Skeletal muscle tissue (tissue), 4 donors: ENCODE data around the gene ZNF433. TPM values are rescaled to one million over a fixed set of nuclear protein-coding genes. Genes with fewer than 3 reads are reported as not detected.
"Not testable (repeated sequence)": the region's sequence is repeated elsewhere in the genome, so short reads cannot be mapped to it uniquely, and the experiment has no call there.

Experiments
- H3K27ac ChIP-seq: one replicate; pipeline ENCODE4 v1.7.0; 2013; ENCODE audit warnings: mild to moderate bottlenecking, low read depth, low read length, inconsistent platforms
- H3K27me3 ChIP-seq, 3 donors: one replicate each; pipeline ENCODE4 v1.7.0; 2013; ENCODE audit warnings: low read length in 3 of 3; ENCODE audit not compliant: control insufficient read depth in 3 of 3, insufficient read depth in 3 of 3
- H3K36me3 ChIP-seq, 3 donors: one replicate each; pipeline ENCODE4 v1.7.0; 2013; ENCODE audit warnings: low read length in 3 of 3; ENCODE audit not compliant: control insufficient read depth in 3 of 3, insufficient read depth in 3 of 3
- H3K4me1 ChIP-seq, 3 donors: one replicate each; pipeline ENCODE4 v1.7.0; 2013; ENCODE audit warnings: low read length in 3 of 3, mild to moderate bottlenecking in 3 of 3; ENCODE audit not compliant: control insufficient read depth in 3 of 3, insufficient read depth in 3 of 3
- H3K4me3 ChIP-seq, 3 donors: one replicate each; pipeline ENCODE4 v1.7.0; 2013; ENCODE audit warnings: low read length in 3 of 3
- H3K9ac ChIP-seq, 3 donors: one replicate each; pipeline ENCODE4 v1.7.0; 2013; ENCODE audit warnings: low read length in 3 of 3, mild to moderate bottlenecking in 3 of 3, moderate library complexity in 2 of 3, low read depth in 1 of 3
- H3K9me3 ChIP-seq, 3 donors: one replicate each; pipeline ENCODE4 v1.7.0; 2013; ENCODE audit warnings: low read length in 3 of 3; ENCODE audit not compliant: control insufficient read depth in 3 of 3
- total RNA-seq: library from RNA; depleted of rRNA; stranded (reverse); fragments of >200 nt; gene quantifications from one replicate; pipeline ENCODE4 v1.2.3, GENCODE V29; 2014
- donor health status: Osteomylitis.

Gene ZNF433
- total RNA-seq, 1 donor from 2014 or later = 4.2 TPM

DNA sequence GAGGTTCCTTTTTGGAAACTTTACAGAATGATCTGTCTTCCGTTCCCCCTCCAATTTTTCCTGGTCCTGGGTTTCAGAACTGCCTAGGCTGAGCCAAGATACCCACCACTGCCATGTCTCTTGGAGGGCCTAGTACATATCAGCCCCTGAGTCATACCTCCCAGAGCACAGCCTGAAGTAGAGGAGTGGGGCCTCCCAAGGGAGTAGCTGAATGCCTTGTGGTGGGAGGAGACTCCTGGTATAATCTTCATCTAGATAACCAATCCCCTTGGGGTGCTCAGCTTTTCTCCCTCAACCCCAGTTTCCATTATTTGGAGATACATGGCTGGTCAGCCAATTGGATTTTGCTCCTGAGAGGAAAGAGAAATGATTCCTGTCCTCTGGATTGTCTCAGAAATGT lies 40.3 kb downstream of the ZNF433 start:
- Histone ChIP-seq H3K4me1 (no peaks in the 10 kb centered on the region), H3K27me3 (no peaks in the 10 kb centered on the region), H3K9ac (no peak overlapping the region), H3K27ac (no peak overlapping the region), H3K36me3 (peaks cover 0 to 2% (median 0%) of the 10 kb centered on the region in 3 donors), H3K9me3 (no peaks in the 10 kb centered on the region), H3K4me3 (no peak overlapping the region)

DNA sequence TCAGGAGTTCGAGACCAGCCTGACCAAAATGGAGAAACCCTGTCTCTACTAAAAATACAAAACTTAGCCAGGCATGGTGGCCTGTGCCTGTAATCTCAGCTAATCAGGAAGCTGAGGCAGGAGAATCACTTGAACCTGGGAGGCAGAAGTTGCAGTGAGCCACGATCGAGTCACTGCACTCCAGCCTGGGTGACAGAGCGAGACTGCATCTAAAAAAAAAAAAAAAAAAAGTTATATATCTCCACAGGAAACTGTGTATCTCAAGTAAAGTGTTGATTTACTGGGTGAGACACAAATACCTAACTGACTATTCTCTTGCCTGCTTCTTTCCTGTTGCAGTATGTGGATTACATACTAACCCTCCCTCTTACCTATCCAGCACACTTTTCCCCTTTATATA lies 43.6 kb downstream of the ZNF433 start:
- not testable (repeated sequence) for H3K36me3 ChIP-seq, H3K9me3 ChIP-seq, H3K27ac ChIP-seq, H3K9ac ChIP-seq, H3K4me3 ChIP-seq, H3K27me3 ChIP-seq
- H3K4me1 ChIP-seq = peaks cover 2 to 11% (median 7%) of the 10 kb centered on the region in 3 donors

DNA sequence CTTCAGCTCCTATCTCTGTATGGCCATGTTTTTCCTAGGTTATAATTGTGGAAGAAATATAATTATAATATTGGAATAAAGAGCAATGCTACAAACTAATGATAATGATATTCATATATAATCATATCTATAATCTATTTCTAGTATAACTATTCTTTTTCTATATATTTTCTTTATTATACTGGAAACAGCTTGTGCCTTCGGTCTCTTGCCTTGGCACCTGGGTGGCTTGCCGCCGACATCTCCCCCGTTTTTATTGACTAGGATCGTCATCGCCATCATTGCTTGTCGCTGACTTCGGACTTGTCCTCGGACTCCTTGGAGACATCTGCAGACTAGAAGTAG lies 46.4 kb downstream of the ZNF433 start:
- Histone ChIP-seq H3K4me1 (peaks cover 2 to 11% (median 7%) of the 10 kb centered on the region in 3 donors), H3K27ac (peak overlapping the region; percentile 93), H3K27me3 (no peaks in the 10 kb centered on the region), H3K4me3 (peak overlapping the region in 2 of 3 donors; percentile 90 to 91), H3K9me3 (no peaks in the 10 kb centered on the region), H3K36me3 (peaks cover 0 to 2% (median 0%) of the 10 kb centered on the region in 3 donors), H3K9ac (no peak overlapping the region)

DNA sequence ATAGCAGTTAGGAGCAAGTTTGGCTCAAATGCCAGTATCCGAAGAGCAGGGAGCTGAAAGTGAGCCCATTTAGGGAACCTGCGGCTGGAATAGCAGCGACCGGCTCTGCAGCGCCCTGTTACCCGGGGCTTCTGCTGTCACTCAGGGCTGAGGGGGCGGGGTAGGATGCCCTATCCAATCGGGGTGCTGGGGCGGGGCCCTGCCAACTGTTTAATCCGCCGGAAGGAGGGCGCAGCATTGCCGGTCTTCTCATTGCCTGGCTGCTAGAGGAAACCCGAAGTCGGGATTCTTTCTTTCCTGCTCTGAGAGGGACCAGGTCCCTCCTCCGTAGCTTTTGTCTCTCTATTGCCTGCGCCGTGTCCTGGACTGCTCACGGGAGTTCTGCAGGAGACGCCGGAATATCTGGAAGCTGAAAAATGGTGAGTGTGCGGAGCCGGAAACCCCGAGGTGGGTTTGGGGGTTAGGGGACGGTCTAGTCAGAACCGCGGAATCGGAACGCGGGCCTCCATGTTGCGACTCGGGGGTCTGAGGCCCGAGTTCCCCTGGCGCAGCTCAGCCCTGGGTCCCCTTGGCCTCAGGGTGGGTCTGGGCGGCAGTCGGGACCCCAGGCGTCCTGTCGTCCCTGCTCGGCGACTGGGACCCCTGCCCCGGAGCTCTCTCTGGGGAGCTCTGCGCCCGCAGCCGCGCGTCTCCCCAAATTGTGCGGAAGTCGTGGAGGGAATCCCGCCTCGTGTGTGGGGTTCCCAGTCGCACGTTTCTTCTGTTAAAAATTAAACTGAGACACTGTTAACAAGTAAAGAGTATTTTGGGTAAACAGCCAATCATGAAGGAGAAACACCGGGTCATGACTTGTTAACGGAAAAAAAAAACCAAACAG lies 47.8 kb downstream of the ZNF433 start:
- peaks cover 0 to 2% (median 0%) of the 10 kb centered on the region in 3 donors for H3K36me3 ChIP-seq
- peak overlapping the region; percentile 87 to 95 (median 95) for H3K9ac ChIP-seq
- H3K4me3 ChIP-seq = peak overlapping the region; percentile 90 to 92 (median 91)
- H3K27ac ChIP-seq = peak overlapping the region; percentile 93
- H3K27me3 ChIP-seq = no peaks in the 10 kb centered on the region
- H3K4me1 ChIP-seq = peaks cover 2 to 11% (median 7%) of the 10 kb centered on the region in 3 donors
- H3K9me3 ChIP-seq = peaks cover 0 to 3% (median under 1%) of the 10 kb centered on the region in 3 donors

DNA sequence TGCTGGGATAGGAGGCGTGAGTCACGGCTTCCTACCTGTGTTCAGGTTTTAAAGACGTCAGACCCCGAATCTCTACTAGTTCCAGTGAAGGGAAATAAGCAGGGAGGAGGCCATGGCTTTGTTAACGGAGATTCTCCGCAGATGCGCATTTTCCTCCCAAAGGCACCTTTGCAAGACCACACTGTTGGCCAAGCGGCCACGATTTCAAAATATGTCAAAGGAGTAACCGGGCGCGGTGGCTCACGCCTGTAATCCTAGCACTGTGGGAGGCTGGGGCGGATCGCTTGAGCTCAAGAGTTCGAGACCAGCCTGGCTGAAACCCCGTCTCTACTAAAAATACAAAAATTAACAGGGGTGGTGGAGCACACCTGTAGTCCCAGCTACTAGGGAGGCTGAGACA lies 48.7 kb downstream of the ZNF433 start:
- Histone ChIP-seq H3K4me3 (no peak overlapping the region), H3K27ac (no peak overlapping the region), H3K9ac (no peak overlapping the region)

DNA sequence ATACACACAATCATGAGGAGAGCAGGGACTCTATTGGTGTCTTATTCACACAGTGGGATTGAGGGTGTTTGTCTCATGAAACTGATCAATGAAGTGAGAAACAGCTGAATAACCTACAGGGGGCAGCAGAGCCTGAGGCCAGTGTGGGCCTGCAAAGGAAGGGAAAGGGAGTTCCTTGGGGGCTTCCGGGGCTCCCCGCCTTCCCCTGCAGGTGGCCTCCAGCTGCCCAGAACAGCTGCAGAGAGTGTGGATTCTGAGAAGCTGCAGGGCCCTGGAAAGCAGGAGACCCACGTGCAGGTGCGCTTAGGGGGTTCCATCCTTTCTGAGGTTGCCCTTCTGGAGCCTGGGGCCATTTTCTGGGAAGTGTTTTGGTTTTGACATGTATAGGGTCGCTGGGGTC lies 50.5 kb downstream of the ZNF433 start:
- Histone ChIP-seq H3K9ac (no peak overlapping the region), H3K9me3 (peaks cover 10 to 13% (median 11%) of the 10 kb centered on the region in 3 donors), H3K27ac (no peak overlapping the region), H3K36me3 (peaks cover 0 to 3% (median 0%) of the 10 kb centered on the region in 3 donors), H3K27me3 (no peaks in the 10 kb centered on the region), H3K4me3 (no peak overlapping the region), H3K4me1 (peaks cover 2 to 11% (median 7%) of the 10 kb centered on the region in 3 donors)

More for the DNA sequence above, 48.7 kb downstream of the ZNF433 start:
- Histone ChIP-seq H3K36me3 (peaks cover 0 to 2% (median 0%) of the 10 kb centered on the region in 3 donors), H3K4me1 (peaks cover 2 to 11% (median 7%) of the 10 kb centered on the region in 3 donors), H3K9me3 (peaks cover 0 to 4% (median 2%) of the 10 kb centered on the region in 3 donors), H3K27me3 (no peaks in the 10 kb centered on the region)

DNA sequence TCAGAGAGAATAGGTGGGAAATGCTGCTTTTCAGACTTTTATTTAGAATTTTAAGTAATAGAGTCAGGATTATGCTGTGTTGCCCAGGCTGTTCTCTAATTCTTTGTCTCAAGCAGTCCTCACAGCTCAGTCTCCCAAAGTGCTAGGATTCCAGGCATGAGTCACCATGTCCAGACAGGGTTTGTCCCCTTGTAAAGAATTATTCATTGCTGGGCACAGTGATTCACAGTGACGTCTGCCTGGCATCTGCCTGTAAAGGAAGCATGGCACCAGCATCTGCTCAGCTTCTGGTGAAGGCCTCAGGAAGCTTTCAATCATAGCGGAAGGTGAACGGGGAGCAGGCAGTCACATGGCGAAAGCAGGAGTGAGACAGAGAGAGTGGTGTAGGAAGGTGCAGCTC lies 53.0 kb downstream of the ZNF433 start:
- peaks cover 22 to 34% (median 23%) of the 10 kb centered on the region in 3 donors for H3K9me3 ChIP-seq
- H3K4me3 ChIP-seq = no peak overlapping the region
- H3K27me3 ChIP-seq = no peaks in the 10 kb centered on the region
- H3K9ac ChIP-seq = no peak overlapping the region
- H3K27ac ChIP-seq = no peak overlapping the region
- peaks cover 17 to 23% (median 21%) of the 10 kb centered on the region in 3 donors for H3K36me3 ChIP-seq
- peaks cover 0 to 2% (median 0%) of the 10 kb centered on the region in 3 donors for H3K4me1 ChIP-seq

DNA sequence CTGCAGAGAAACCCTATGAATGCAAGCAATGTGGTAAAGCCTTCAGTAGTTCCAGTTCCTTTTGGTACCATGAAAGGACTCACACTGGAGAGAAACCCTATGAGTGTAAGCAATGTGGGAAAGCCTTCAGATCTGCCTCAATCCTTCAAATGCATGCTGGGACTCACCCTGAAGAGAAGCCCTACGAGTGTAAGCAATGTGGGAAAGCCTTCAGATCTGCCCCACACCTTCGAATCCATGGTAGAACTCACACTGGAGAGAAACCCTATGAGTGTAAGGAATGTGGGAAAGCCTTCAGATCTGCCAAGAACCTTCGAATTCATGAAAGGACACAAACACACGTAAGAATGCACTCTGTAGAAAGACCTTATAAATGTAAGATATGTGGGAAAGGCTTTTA lies 56.0 kb downstream of the ZNF433 start:
- H3K36me3 ChIP-seq = peaks cover 21 to 32% (median 25%) of the 10 kb centered on the region in 3 donors
- peak overlapping the region in 1 of 3 donors; percentile 52 for H3K4me3 ChIP-seq
- no peak overlapping the region for H3K27ac ChIP-seq
- peaks cover 22 to 43% (median 25%) of the 10 kb centered on the region in 3 donors for H3K9me3 ChIP-seq
- no peaks in the 10 kb centered on the region for H3K27me3 ChIP-seq
- no peaks in the 10 kb centered on the region for H3K4me1 ChIP-seq
- H3K9ac ChIP-seq = no peak overlapping the region

DNA sequence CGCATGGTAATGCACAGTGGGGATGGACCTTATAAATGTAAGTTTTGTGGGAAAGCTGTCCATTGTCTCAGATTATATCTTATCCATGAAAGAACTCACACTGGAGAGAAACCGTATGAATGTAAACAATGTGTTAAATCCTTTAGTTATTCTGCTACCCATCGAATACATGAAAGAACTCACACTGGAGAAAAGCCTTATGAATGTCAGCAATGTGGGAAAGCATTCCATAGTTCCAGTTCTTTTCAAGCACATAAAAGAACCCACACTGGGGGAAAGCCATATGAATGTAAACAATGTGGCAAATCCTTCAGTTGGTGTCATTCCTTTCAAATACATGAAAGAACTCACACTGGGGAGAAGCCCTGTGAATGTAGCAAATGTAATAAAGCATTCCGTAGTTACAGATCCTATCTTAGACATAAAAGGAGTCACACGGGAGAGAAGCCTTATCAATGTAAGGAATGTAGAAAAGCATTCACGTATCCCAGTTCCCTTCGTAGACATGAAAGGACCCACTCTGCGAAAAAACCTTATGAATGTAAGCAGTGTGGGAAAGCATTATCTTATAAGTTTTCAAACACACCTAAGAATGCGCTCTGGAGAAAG lies 56.9 kb downstream of the ZNF433 start:
- peak overlapping the region in 1 of 3 donors; percentile 52 for H3K4me3 ChIP-seq
- no peak overlapping the region for H3K9ac ChIP-seq
- peaks cover 22 to 43% (median 25%) of the 10 kb centered on the region in 3 donors for H3K9me3 ChIP-seq
- no peaks in the 10 kb centered on the region for H3K27me3 ChIP-seq
- H3K36me3 ChIP-seq = peaks cover 21 to 32% (median 25%) of the 10 kb centered on the region in 3 donors
- H3K27ac ChIP-seq = no peak overlapping the region
- H3K4me1 ChIP-seq = no peaks in the 10 kb centered on the region
